Measurements from ENCODE around the gene PCDHB9.

DNA sequence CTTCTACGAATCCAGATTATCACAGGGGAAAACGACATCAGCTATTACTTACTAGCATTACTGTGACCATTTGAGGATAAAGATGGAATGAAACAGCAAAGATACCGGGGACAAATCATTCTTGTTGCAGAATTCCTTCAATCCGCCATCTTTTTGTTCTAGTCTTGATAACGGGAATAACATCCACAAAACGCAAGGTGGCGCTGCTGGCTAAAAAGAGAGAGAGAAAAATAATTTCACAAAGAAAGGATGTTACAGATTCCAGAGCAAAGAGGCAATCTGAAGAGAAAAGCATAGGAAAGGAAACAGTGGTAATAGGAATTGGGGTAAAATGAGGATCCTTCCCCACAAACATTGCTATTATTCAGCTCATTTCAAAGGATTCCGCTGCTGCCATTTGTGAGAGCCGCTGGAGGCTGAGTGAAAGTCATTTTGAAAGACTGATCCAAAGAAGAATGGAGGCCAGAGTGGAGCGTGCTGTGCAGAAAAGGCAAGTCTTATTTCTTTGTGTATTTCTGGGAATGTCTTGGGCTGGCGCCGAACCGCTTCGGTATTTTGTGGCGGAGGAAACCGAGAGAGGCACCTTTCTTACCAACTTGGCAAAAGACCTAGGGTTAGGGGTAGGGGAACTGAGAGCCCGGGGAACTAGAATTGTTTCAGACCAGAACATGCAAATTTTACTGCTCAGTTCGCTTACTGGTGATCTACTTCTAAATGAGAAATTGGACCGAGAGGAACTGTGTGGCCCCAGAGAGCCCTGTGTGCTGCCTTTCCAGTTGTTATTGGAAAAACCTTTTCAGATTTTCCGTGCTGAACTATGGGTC is 14.4 kb upstream of the PCDHB9 start, which contains the start of gene PCDHB7:
- TF ChIP-seq POLR2AphosphoS5 (IDR thresholded peaks at IDR 0.05; ENCODE audit: low read depth) = no peak
- TF ChIP-seq, protein P1, sequence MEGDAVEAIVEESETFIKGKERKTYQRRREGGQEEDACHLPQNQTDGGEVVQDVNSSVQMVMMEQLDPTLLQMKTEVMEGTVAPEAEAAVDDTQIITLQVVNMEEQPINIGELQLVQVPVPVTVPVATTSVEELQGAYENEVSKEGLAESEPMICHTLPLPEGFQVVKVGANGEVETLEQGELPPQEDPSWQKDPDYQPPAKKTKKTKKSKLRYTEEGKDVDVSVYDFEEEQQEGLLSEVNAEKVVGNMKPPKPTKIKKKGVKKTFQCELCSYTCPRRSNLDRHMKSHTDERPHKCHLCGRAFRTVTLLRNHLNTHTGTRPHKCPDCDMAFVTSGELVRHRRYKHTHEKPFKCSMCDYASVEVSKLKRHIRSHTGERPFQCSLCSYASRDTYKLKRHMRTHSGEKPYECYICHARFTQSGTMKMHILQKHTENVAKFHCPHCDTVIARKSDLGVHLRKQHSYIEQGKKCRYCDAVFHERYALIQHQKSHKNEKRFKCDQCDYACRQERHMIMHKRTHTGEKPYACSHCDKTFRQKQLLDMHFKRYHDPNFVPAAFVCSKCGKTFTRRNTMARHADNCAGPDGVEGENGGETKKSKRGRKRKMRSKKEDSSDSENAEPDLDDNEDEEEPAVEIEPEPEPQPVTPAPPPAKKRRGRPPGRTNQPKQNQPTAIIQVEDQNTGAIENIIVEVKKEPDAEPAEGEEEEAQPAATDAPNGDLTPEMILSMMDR (IDR thresholded peaks at IDR 0.05; ENCODE audit: insufficient read depth, low read length) = no peak
- TF ChIP-seq GABPA (IDR thresholded peaks at IDR 0.05; ENCODE audit: low read depth) = no peak
